ENCODE results near the gene PDE3B. TPM values are rescaled to one million over a fixed set of nuclear protein-coding genes. Genes with fewer than 3 reads are reported as not detected.
"Not testable (repeated sequence)": the region's sequence is repeated elsewhere in the genome, so short reads cannot be mapped to it uniquely, and the experiment has no call there.

PDE3B gene
- total RNA-seq, 1 experiment from 2014 or later: 0.03 TPM

- H3K4me3 ChIP-seq: no peak overlapping the region
- no peaks in the 10 kb centered on the region for H3K9me3 ChIP-seq (replicated peaks)
- no peaks in the 10 kb centered on the region for H3K36me3 ChIP-seq
- no peaks in the 10 kb centered on the region for H3K4me1 ChIP-seq (replicated peaks)
- DNase-seq (ENCODE audit: low read depth in 1 of 2, low spot score in 2 of 2): no peak
- no peak overlapping the region for H3K27ac ChIP-seq
- no peaks in the 10 kb centered on the region for H3K27me3 ChIP-seq (replicated peaks)
Measured at GRCh38 chr11:14854057-14854456, 210.5 kb downstream of the PDE3B start.

DNA sequence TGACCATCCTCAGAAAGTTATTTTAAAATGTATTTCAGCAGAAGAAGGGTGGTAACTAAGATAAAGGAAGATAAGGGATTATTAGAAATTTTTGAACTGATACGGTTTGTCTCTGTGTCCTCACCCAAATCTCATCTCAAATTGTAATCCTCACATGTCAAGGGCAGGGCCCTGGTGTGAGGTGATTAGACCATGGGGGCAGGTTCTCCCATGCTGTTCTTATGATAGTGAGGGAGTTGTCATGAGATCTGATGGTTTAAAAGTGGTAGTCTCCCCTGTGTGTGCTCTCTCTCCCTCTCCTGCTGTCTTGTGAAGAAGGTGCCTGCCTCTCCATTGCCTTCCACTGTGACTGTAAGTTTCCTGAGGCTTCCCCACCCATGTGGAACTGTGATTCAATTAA is 212.3 kb downstream of the PDE3B start:
- Histone ChIP-seq H3K36me3 (no peaks in the 10 kb centered on the region), H3K27me3 (replicated peaks) (no peaks in the 10 kb centered on the region), H3K9me3 (replicated peaks) (no peaks in the 10 kb centered on the region), H3K27ac (no peak overlapping the region), H3K4me3 (no peak overlapping the region), H3K4me1 (replicated peaks) (no peaks in the 10 kb centered on the region)
- no peak for DNase-seq (ENCODE audit: low read depth in 1 of 2, low spot score in 2 of 2)

DNA sequence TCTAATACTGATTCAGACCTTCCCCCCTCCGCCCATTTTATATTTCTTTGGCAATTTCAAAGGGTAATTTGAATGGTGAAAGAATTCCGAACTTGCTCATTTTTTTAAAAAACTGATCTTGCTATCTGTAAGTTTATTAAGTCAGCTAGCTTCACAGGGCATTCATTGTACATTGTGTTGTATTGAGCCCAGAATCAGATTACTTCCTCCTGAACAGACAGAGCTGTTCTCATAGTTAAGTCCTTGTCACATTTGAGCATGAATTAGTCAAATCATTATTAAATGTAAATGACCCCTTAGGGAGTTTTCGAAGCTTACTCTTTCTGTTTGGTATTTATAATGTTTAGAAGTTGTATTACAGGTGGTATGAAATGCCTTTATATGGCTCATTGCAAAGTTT is 214.0 kb downstream of the PDE3B start:
- H3K4me1 ChIP-seq (replicated peaks): no peaks in the 10 kb centered on the region
- no peaks in the 10 kb centered on the region for H3K9me3 ChIP-seq (replicated peaks)
- H3K27ac ChIP-seq: no peak overlapping the region
- no peak for DNase-seq (ENCODE audit: low read depth in 1 of 2, low spot score in 2 of 2)
- H3K36me3 ChIP-seq: no peaks in the 10 kb centered on the region
- no peak overlapping the region for H3K4me3 ChIP-seq
- no peaks in the 10 kb centered on the region for H3K27me3 ChIP-seq (replicated peaks)

GRCh38 chr11:14858404-14858803 is 214.8 kb downstream of the PDE3B start:
- H3K9me3 ChIP-seq (replicated peaks): no peaks in the 10 kb centered on the region
- no peaks in the 10 kb centered on the region for H3K27me3 ChIP-seq (replicated peaks)
- H3K27ac ChIP-seq: no peak overlapping the region
- no peak overlapping the region for H3K4me3 ChIP-seq
- no peaks in the 10 kb centered on the region for H3K36me3 ChIP-seq
- no peak for DNase-seq (ENCODE audit: low read depth in 1 of 2, low spot score in 2 of 2)
- H3K4me1 ChIP-seq (replicated peaks): no peaks in the 10 kb centered on the region

DNA sequence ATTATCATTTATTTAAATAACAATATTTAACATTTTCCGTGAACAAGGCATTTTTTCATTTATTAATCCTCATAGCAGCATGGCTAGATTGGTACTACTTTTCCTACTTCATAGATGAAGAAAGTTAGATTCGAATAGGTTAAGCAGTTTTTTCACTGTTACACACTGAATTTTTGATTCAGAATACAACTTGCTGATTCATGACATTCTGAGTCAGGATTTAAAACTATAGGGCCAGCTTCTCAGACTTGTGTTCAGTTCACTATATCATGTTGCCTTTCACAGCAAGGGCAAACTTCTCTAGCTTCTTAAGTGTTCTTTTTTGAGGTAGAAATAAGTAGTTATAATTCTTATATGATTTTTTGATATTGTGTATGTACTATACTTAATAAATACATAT is 216.9 kb downstream of the PDE3B start:
- Histone ChIP-seq H3K36me3 (no peaks in the 10 kb centered on the region), H3K27ac (no peak overlapping the region)
- no peak for DNase-seq (ENCODE audit: low read depth in 1 of 2, low spot score in 2 of 2)

GRCh38 chr11:14861680-14862079 is 218.1 kb downstream of the PDE3B start:
- no peaks in the 10 kb centered on the region for H3K4me1 ChIP-seq (replicated peaks)
- no peak overlapping the region for H3K4me3 ChIP-seq
- no peaks in the 10 kb centered on the region for H3K9me3 ChIP-seq (replicated peaks)
- no peaks in the 10 kb centered on the region for H3K36me3 ChIP-seq
- no peak overlapping the region for H3K27ac ChIP-seq
- no peaks in the 10 kb centered on the region; the same call in 1 of the 2 replicates for H3K27me3 ChIP-seq (replicated peaks)
- no peak for DNase-seq (ENCODE audit: low read depth in 1 of 2, low spot score in 2 of 2)

More for the DNA sequence above, 216.9 kb downstream of the PDE3B start:
- Histone ChIP-seq H3K27me3 (replicated peaks) (no peaks in the 10 kb centered on the region), H3K4me3 (no peak overlapping the region), H3K4me1 (replicated peaks) (no peaks in the 10 kb centered on the region), H3K9me3 (replicated peaks) (no peaks in the 10 kb centered on the region)

- not testable (repeated sequence) for H3K27ac ChIP-seq; H3K36me3 ChIP-seq; H3K9me3 ChIP-seq (replicated peaks); H3K4me3 ChIP-seq; H3K4me1 ChIP-seq (replicated peaks); H3K27me3 ChIP-seq (replicated peaks); DNase-seq (ENCODE audit: low read depth in 1 of 2, low spot score in 2 of 2)
Measured at GRCh38 chr11:14863775-14864174, 220.2 kb downstream of the PDE3B start.

DNA sequence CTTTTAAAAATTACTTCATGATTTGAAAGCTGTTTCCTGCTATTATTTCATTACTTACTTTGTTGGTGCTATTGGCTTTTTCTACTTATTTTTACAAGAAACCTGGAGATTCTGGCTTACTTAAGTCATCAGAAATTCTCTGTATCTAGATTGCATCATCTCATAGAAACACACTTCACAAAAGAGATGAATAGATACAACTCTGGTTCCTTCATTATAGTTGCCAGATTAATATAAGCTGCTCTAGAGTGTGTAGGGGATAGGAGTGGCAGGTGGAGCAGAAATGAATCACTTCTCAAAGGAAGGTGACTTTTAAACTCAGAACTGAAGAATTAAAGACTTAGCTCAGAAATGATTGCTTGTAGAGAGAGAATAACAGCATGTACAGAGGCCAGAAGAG is 228.4 kb downstream of the PDE3B start:
- Histone ChIP-seq H3K27me3 (replicated peaks) (no peaks in the 10 kb centered on the region), H3K27ac (no peak overlapping the region), H3K4me3 (no peak overlapping the region), H3K4me1 (replicated peaks) (no peaks in the 10 kb centered on the region), H3K9me3 (replicated peaks) (no peaks in the 10 kb centered on the region), H3K36me3 (no peaks in the 10 kb centered on the region)
- DNase-seq (ENCODE audit: low read depth in 1 of 2, low spot score in 2 of 2): no peak

- no peak overlapping the region for H3K27ac ChIP-seq
- H3K4me1 ChIP-seq (replicated peaks): no peaks in the 10 kb centered on the region
- no peaks in the 10 kb centered on the region for H3K9me3 ChIP-seq (replicated peaks)
- H3K4me3 ChIP-seq: no peak overlapping the region
- no peaks in the 10 kb centered on the region for H3K36me3 ChIP-seq
- DNase-seq (ENCODE audit: low read depth in 1 of 2, low spot score in 2 of 2): no peak
- H3K27me3 ChIP-seq (replicated peaks): no peaks in the 10 kb centered on the region
Measured at GRCh38 chr11:14873632-14874031, 230.0 kb downstream of the PDE3B start.

- no peaks in the 10 kb centered on the region for H3K4me1 ChIP-seq (replicated peaks)
- no peak overlapping the region for H3K4me3 ChIP-seq
- no peak for DNase-seq (ENCODE audit: low read depth in 1 of 2, low spot score in 2 of 2)
- H3K27ac ChIP-seq: no peak overlapping the region
- H3K36me3 ChIP-seq: no peaks in the 10 kb centered on the region; the same call in 1 of the 2 replicates
- H3K9me3 ChIP-seq (replicated peaks): no peaks in the 10 kb centered on the region
- no peaks in the 10 kb centered on the region for H3K27me3 ChIP-seq (replicated peaks)
Measured at GRCh38 chr11:14875163-14875562, 231.6 kb downstream of the PDE3B start.

DNA sequence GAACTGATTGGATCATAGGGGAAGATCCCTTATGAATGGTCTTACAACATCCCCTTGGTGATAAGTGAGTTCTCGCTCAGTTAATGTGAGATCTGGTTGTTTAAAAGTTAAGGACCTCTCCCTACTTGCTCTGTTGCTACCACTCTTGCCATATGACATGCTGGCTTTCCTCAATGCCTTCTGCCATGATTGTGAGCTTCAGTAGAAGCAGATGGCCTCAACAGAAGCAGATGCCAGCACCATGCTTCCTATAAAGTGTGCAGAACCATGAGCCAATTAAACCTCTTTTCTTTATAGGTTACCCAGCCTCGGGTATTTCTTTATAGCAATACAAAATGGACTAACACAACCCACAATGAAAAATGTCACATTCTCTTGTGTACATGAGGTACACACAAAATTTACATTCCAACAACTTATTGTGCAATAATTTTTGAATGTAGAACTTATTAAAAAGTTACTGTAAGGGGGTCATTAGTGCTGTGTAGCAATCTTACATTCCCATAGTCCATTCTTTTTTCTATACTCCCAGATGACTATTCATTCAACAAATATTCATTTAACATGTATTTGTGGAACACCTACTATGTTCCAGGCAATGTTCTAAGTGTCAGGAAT is 238.1 kb downstream of the PDE3B start:
- DNase-seq (ENCODE audit: low read depth in 1 of 2, low spot score in 2 of 2): no peak
- H3K4me1 ChIP-seq (replicated peaks): no peaks in the 10 kb centered on the region
- no peaks in the 10 kb centered on the region; the same call in 1 of the 2 replicates for H3K36me3 ChIP-seq
- no peaks in the 10 kb centered on the region for H3K27me3 ChIP-seq (replicated peaks)
- no peak overlapping the region for H3K27ac ChIP-seq
- no peak overlapping the region for H3K4me3 ChIP-seq
- no peaks in the 10 kb centered on the region for H3K9me3 ChIP-seq (replicated peaks)

DNA sequence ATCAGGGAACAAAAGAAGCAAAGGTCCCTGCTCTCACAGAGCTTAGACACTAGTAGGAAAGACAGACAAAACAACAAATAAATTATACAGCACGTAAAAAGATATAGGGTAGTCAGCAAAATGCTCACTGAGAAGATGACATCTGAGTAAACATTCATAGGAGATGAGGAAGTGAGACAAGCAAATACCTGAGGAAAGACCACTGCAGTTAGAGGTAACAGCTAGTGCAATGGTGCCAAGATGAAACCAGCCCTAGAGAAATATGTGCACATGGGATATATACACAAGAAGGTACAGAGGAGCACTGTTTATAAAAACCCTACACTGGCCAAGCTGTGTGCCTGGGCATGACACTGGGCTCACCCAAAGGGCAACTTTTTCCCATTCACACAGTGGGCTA is 238.6 kb downstream of the PDE3B start:
- Histone ChIP-seq H3K9me3 (replicated peaks) (no peaks in the 10 kb centered on the region), H3K4me3 (no peak overlapping the region), H3K27ac (no peak overlapping the region), H3K4me1 (replicated peaks) (no peaks in the 10 kb centered on the region), H3K27me3 (replicated peaks) (no peaks in the 10 kb centered on the region), H3K36me3 (no peaks in the 10 kb centered on the region; the same call in 1 of the 2 replicates)
- DNase-seq (ENCODE audit: low read depth in 1 of 2, low spot score in 2 of 2): no peak

GRCh38 chr11:14883683-14884082 is 240.1 kb downstream of the PDE3B start:
- DNase-seq (ENCODE audit: low read depth in 1 of 2, low spot score in 2 of 2); H3K4me1 ChIP-seq (replicated peaks); H3K9me3 ChIP-seq (replicated peaks); H3K27ac ChIP-seq; H3K4me3 ChIP-seq; H3K27me3 ChIP-seq (replicated peaks); H3K36me3 ChIP-seq: not testable (repeated sequence)

- no peak for DNase-seq (ENCODE audit: low read depth in 1 of 2, low spot score in 2 of 2)
- Histone ChIP-seq H3K4me1 (replicated peaks) (no peaks in the 10 kb centered on the region), H3K36me3 (no peaks in the 10 kb centered on the region), H3K4me3 (no peak overlapping the region), H3K27ac (no peak overlapping the region), H3K27me3 (replicated peaks) (no peaks in the 10 kb centered on the region), H3K9me3 (replicated peaks) (no peaks in the 10 kb centered on the region)
Measured at GRCh38 chr11:14884667-14885273, 241.2 kb downstream of the PDE3B start.

- peaks cover 9% of the 10 kb centered on the region for H3K4me1 ChIP-seq (replicated peaks)
- H3K4me3 ChIP-seq: no peak overlapping the region
- H3K9me3 ChIP-seq (replicated peaks): no peaks in the 10 kb centered on the region
- no peak overlapping the region for H3K27ac ChIP-seq
- no peaks in the 10 kb centered on the region for H3K27me3 ChIP-seq (replicated peaks)
- H3K36me3 ChIP-seq: no peaks in the 10 kb centered on the region
- no peak for DNase-seq (ENCODE audit: low read depth in 1 of 2, low spot score in 2 of 2)
Measured at GRCh38 chr11:14886513-14886912, 242.9 kb downstream of the PDE3B start.

Measured in SJSA1 (cell line).